H9 (cell line): Measurements from ENCODE around the gene PCNX3. TPM values are rescaled to one million over a fixed set of nuclear protein-coding genes. Genes with fewer than 3 reads are reported as not detected.

Source experiments
- DNase-seq: peaks from one replicate; pipeline ENCODE4 v3.0.0-alpha.2; 2017
- H2AFZ ChIP-seq: one replicate; pipeline ENCODE4 v1.6.1; 2013; ENCODE audit warnings: mild to moderate bottlenecking, low read length, control low read depth, moderate library complexity
- H2AK5ac ChIP-seq: 2 replicates; pipeline ENCODE4 v1.6.1; 2013; ENCODE audit warnings: low read length, control low read depth, mixed read lengths; ENCODE audit not compliant: insufficient read length
- H2BK120ac ChIP-seq: one replicate; pipeline ENCODE4 v1.6.1; 2013; ENCODE audit warnings: low read depth, mild to moderate bottlenecking, low read length, control low read depth, inconsistent platforms; ENCODE audit not compliant: poor library complexity, severe bottlenecking
- H2BK12ac ChIP-seq: 2 replicates; pipeline ENCODE4 v1.6.1; 2013; ENCODE audit warnings: low read length, control low read depth, mixed read lengths, low read depth; ENCODE audit not compliant: insufficient read length
- H2BK15ac ChIP-seq: 2 replicates; pipeline ENCODE4 v1.6.1; 2013; ENCODE audit warnings: low read depth, low read length, control low read depth
- H2BK20ac ChIP-seq: one replicate; pipeline ENCODE4 v1.6.1; 2013; ENCODE audit warnings: low read depth, mild to moderate bottlenecking, low read length, control low read depth, inconsistent platforms; ENCODE audit not compliant: poor library complexity, severe bottlenecking
- H2BK5ac ChIP-seq: 2 replicates; pipeline ENCODE4 v1.6.1; 2013; ENCODE audit warnings: low read length, control low read depth, mixed read lengths; ENCODE audit not compliant: insufficient read length
- H3K14ac ChIP-seq: 2 replicates; pipeline ENCODE4 v1.6.1; 2013; ENCODE audit warnings: low read length, control low read depth; ENCODE audit not compliant: insufficient read depth
- H3K18ac ChIP-seq: 2 replicates; pipeline ENCODE4 v1.6.1; 2013; ENCODE audit warnings: low read depth, mild to moderate bottlenecking, mixed read lengths, low read length, control low read depth; ENCODE audit not compliant: insufficient read length
- H3K23ac ChIP-seq: 2 replicates; pipeline ENCODE4 v1.6.1; 2013; ENCODE audit warnings: low read length, control low read depth, mixed read lengths, low read depth; ENCODE audit not compliant: insufficient read length
- H3K23me2 ChIP-seq: 2 replicates; pipeline ENCODE4 v1.6.1; 2013; ENCODE audit warnings: low read depth, mild to moderate bottlenecking, mixed read lengths, low read length, control low read depth; ENCODE audit not compliant: insufficient read length, poor library complexity, severe bottlenecking
- H3K27ac ChIP-seq: 2 replicates; pipeline ENCODE4 v1.5.1; 2013; ENCODE audit warnings: low read length, control low read depth, mixed read lengths, low read depth; ENCODE audit not compliant: insufficient read length
- H3K27me3 ChIP-seq: 2 replicates; pipeline ENCODE4 v1.6.1; 2013; ENCODE audit warnings: low read length, control low read depth, inconsistent platforms; ENCODE audit not compliant: insufficient read depth
- H3K4ac ChIP-seq: 2 replicates; pipeline ENCODE4 v1.6.1; 2013; ENCODE audit warnings: low read depth, mild to moderate bottlenecking, control low read depth, inconsistent platforms, low read length, moderate library complexity
- H3K4me1 ChIP-seq: 2 replicates; pipeline ENCODE4 v1.6.1; 2013; ENCODE audit warnings: low read length, control low read depth, inconsistent platforms; ENCODE audit not compliant: insufficient read depth
- H3K4me2 ChIP-seq: 2 replicates; pipeline ENCODE4 v1.6.1; 2013; ENCODE audit warnings: low read length, control low read depth, mixed read lengths; ENCODE audit not compliant: insufficient read length, insufficient read depth
- H3K56ac ChIP-seq: 2 replicates; pipeline ENCODE4 v1.6.1; 2013; ENCODE audit warnings: low read depth, mild to moderate bottlenecking, mixed read lengths, low read length, control low read depth; ENCODE audit not compliant: insufficient read length
- H3K79me1 ChIP-seq: 2 replicates; pipeline ENCODE4 v1.6.1; 2013; ENCODE audit warnings: low read depth, mild to moderate bottlenecking, moderate library complexity, low read length, control low read depth, inconsistent platforms; ENCODE audit not compliant: insufficient read depth, poor library complexity, severe bottlenecking
- H3K79me2 ChIP-seq: 2 replicates; pipeline ENCODE4 v1.6.1; 2013; ENCODE audit warnings: low read length, control low read depth, inconsistent platforms; ENCODE audit not compliant: insufficient read depth
- H3K9ac ChIP-seq: 2 replicates; pipeline ENCODE4 v1.6.1; 2013; ENCODE audit warnings: low read length, control low read depth, mixed read lengths; ENCODE audit not compliant: insufficient read length; ENCODE audit errors: extremely low read depth
- H3K9me3 ChIP-seq: one replicate; pipeline ENCODE4 v1.6.1; 2013; ENCODE audit warnings: low read depth, low read length, inconsistent platforms; ENCODE audit not compliant: control insufficient read depth
- H3T11ph ChIP-seq: one replicate; pipeline ENCODE4 v1.6.1; 2013; ENCODE audit warnings: mild to moderate bottlenecking, low read length, control low read depth, inconsistent platforms
- H4K20me1 ChIP-seq: one replicate; pipeline ENCODE4 v1.6.1; 2013; ENCODE audit not compliant: control insufficient read depth, insufficient read length, insufficient read depth
- H4K5ac ChIP-seq: 2 replicates; pipeline ENCODE4 v1.6.1; 2013; ENCODE audit warnings: low read depth, mild to moderate bottlenecking, mixed read lengths, low read length, control low read depth; ENCODE audit not compliant: insufficient read length
- H4K8ac ChIP-seq: replicated peaks from 2 replicates; pipeline ENCODE4 v1.6.1; 2013; ENCODE audit warnings: low read length, control low read depth, mixed read lengths, low read depth; ENCODE audit not compliant: insufficient read length
- H4K91ac ChIP-seq: 2 replicates; pipeline ENCODE4 v1.6.1; 2013; ENCODE audit warnings: low read depth, mild to moderate bottlenecking, moderate library complexity, mixed read lengths, low read length, control low read depth; ENCODE audit not compliant: insufficient read length
- H3K27ac Mint-ChIP-seq, 3 experiments: 2 replicates in 2 of 3; 3 replicates in 1 of 3; pipeline ENCODE4 v1.8.0; 2020 to 2021; ENCODE audit warnings: mixed read lengths in 3 of 3, mild to moderate bottlenecking in 1 of 3, moderate library complexity in 1 of 3
- H3K27me3 Mint-ChIP-seq: 2 replicates; pipeline ENCODE4 v1.8.0; 2021; ENCODE audit warnings: low read depth, mild to moderate bottlenecking, moderate library complexity, mixed read lengths
- H3K36me3 Mint-ChIP-seq, 3 experiments: 2 replicates in 2 of 3; 3 replicates in 1 of 3; pipeline ENCODE4 v1.8.0; 2020 to 2021; ENCODE audit warnings: low read depth in 3 of 3, mixed read lengths in 3 of 3; ENCODE audit not compliant: insufficient read depth in 1 of 3
- H3K4me1 Mint-ChIP-seq, 2 experiments: 2 replicates each; pipeline ENCODE4 v1.8.0; 2020; ENCODE audit warnings: mixed read lengths in 2 of 2
- H3K4me3 Mint-ChIP-seq, 2 experiments: 2 replicates in 1 of 2; 3 replicates in 1 of 2; pipeline ENCODE4 v1.8.0; 2020 to 2021; ENCODE audit warnings: mild to moderate bottlenecking in 2 of 2, mixed read lengths in 2 of 2, moderate library complexity in 1 of 2
- H3K9me3 Mint-ChIP-seq, 2 experiments: 2 replicates in 1 of 2; 3 replicates in 1 of 2; pipeline ENCODE4 v1.8.0; 2020; ENCODE audit warnings: mild to moderate bottlenecking in 2 of 2, mixed read lengths in 2 of 2, moderate library complexity in 1 of 2
- CTCF ChIP-seq: fragments of 200-600 bp; sonication (generic); conservative IDR thresholded peaks from 3 replicates; pipeline ENCODE4 v1.8.0; 2021; ENCODE audit warnings: antibody characterized with exemption, mild to moderate bottlenecking
- WGBS: extraction: QIAGEN DNeasy Blood & Tissue Kit; methylation state at CpG from one replicate; pipeline ENCODE4 v1.1.7; 2013; ENCODE audit warnings: missing lambda C conversion rate, low lambda C conversion rate, mixed read lengths; ENCODE audit not compliant: insufficient read length; ENCODE audit errors: extremely low coverage; 5-methylcytosine and 5-hydroxymethylcytosine counted together
- microRNA-seq: library from miRNA; unstranded; fragments of <30 nt; microRNA quantifications from one replicate; pipeline ENCODE4, GENCODE V29; 2020; ENCODE audit warnings: borderline microRNAs expressed
- total RNA-seq: library from RNA; stranded (reverse); gene quantifications from 2 replicates; pipeline ENCODE4 v1.2.1, GENCODE V29; 2021

Gene PCNX3
- total RNA-seq, 1 experiment from 2014 or later, result 50.5 TPM

- Histone ChIP-seq H3K9ac (no peak overlapping the region), H2AFZ (no peak overlapping the region), H4K5ac (no peak overlapping the region), H4K8ac (no peak overlapping the region), H3K27me3 (no peaks in the 10 kb centered on the region), H2BK120ac (no peak overlapping the region), H4K91ac (no peak overlapping the region), H3K9me3 (no peaks in the 10 kb centered on the region), H3K18ac (no peak overlapping the region), H3K27ac (no peak overlapping the region), H3K4me2 (no peak overlapping the region), H4K20me1 (no peaks in the 10 kb centered on the region), H3K56ac (no peak overlapping the region), H3K23ac (no peak overlapping the region), H2BK15ac (no peak overlapping the region), H3K23me2 (no peaks in the 10 kb centered on the region), H3K79me2 (no peaks in the 10 kb centered on the region), H2BK5ac (no peak overlapping the region), H2BK20ac (no peak overlapping the region), H3K4me1 (no peaks in the 10 kb centered on the region), H3K4ac (no peak overlapping the region), H3T11ph (no peak overlapping the region), H3K79me1 (no peaks in the 10 kb centered on the region), H3K14ac (no peak overlapping the region), H2AK5ac (no peak overlapping the region), H2BK12ac (no peak overlapping the region)
- Mint-ChIP-seq H3K27me3 (peaks cover 20% of the 10 kb centered on the region), H3K36me3 (no peaks in the 10 kb centered on the region), H3K27ac (no peak overlapping the region), H3K4me1 (peaks cover 2 to 10% of the 10 kb centered on the region in 2 experiments), H3K9me3 (no peaks in the 10 kb centered on the region), H3K4me3 (no peak overlapping the region)
- DNase-seq, result no peak
- WGBS, result no CpG with 5 or more reads among the region's 8 CpGs
- no peak for TF ChIP-seq CTCF
Measured at GRCh38 chr11:65685981-65686380, 70.4 kb downstream of the PCNX3 start.

Small RNA genes lying within 50 kb of the gene (microRNA-seq; reads per million reads assigned to microRNA genes)
- gene MIR4489 (not detected), gene MIR4690 (not detected)

Other genes starting within 250 kb of the PCNX3 start
- gene SLC25A45, start 233.1 kb upstream of the PCNX3 start, total RNA-seq, result 1.1 and 1.6 TPM in 2 replicates
- gene FRMD8, start 229.1 kb upstream of the PCNX3 start, total RNA-seq, result 19.0 and 22.7 TPM in 2 replicates
- gene NEAT1, start 193.0 kb upstream of the PCNX3 start, total RNA-seq, result 11.1 and 12.7 TPM in 2 replicates
- gene MALAT1, start 116.7 kb upstream of the PCNX3 start, total RNA-seq, result 1,700 and 1,934 TPM in 2 replicates
- gene SCYL1, start 90.7 kb upstream of the PCNX3 start, total RNA-seq, result 54.7 and 56.0 TPM in 2 replicates
- 10.6 and 12.1 TPM in 2 replicates for gene LTBP3, start 57.4 kb upstream of the PCNX3 start, total RNA-seq
- gene ZNRD2, start 45.3 kb upstream of the PCNX3 start, total RNA-seq, result 43.7 and 45.8 TPM in 2 replicates
- 20.0 and 21.7 TPM in 2 replicates for gene FAM89B, start 43.2 kb upstream of the PCNX3 start, total RNA-seq
- 13.8 and 14.5 TPM in 2 replicates for gene EHBP1L1, start 39.7 kb upstream of the PCNX3 start, total RNA-seq
- gene KCNK7, start 20.0 kb upstream of the PCNX3 start, total RNA-seq, result 1.8 and 2.8 TPM in 2 replicates
- gene MAP3K11, start 1.6 kb upstream of the PCNX3 start, total RNA-seq, result 57.9 and 61.1 TPM in 2 replicates
- 32.0 and 37.4 TPM in 2 replicates for gene SIPA1, start 22.3 kb downstream of the PCNX3 start, total RNA-seq
- 43.3 and 48.8 TPM in 2 replicates for gene RELA, start 47.1 kb downstream of the PCNX3 start, total RNA-seq
- gene KAT5, start 96.5 kb downstream of the PCNX3 start, total RNA-seq, result 56.7 and 57.4 TPM in 2 replicates
- 53.8 and 57.7 TPM in 2 replicates for gene RNASEH2C, start 105.0 kb downstream of the PCNX3 start, total RNA-seq
- gene AP5B1, start 165.2 kb downstream of the PCNX3 start, total RNA-seq, result 9.4 and 9.6 TPM in 2 replicates
- gene OVOL1, start 171.3 kb downstream of the PCNX3 start, total RNA-seq, result 5.1 and 5.7 TPM in 2 replicates
- gene SNX32, start 218.2 kb downstream of the PCNX3 start, total RNA-seq, result 0.88 and 1.2 TPM in 2 replicates
- gene CFL1, start 242.4 kb downstream of the PCNX3 start, total RNA-seq, result 1,107 and 1,147 TPM in 2 replicates
- 45.0 and 49.2 TPM in 2 replicates for gene MUS81, start 244.7 kb downstream of the PCNX3 start, total RNA-seq